IPS-18c (cell line): ENCODE data around the gene SPATA2L.

Experiments
- H3K4me3 ChIP-seq: 2 replicates; pipeline ENCODE4 v1.7.0; 2013; ENCODE audit warnings: low read depth, mild to moderate bottlenecking, low read length, moderate library complexity; ENCODE audit not compliant: insufficient read depth
- H3K9me3 ChIP-seq: one replicate; pipeline ENCODE4 v1.6.1; 2013; ENCODE audit warnings: mild to moderate bottlenecking, low read length, moderate library complexity; ENCODE audit not compliant: control insufficient read depth, insufficient read depth

The SPATA2L gene, protein sequence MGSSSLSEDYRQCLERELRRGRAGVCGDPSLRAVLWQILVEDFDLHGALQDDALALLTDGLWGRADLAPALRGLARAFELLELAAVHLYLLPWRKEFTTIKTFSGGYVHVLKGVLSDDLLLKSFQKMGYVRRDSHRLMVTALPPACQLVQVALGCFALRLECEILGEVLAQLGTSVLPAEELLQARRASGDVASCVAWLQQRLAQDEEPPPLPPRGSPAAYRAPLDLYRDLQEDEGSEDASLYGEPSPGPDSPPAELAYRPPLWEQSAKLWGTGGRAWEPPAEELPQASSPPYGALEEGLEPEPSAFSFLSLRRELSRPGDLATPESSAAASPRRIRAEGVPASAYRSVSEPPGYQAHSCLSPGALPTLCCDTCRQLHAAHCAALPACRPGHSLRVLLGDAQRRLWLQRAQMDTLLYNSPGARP

DNA sequence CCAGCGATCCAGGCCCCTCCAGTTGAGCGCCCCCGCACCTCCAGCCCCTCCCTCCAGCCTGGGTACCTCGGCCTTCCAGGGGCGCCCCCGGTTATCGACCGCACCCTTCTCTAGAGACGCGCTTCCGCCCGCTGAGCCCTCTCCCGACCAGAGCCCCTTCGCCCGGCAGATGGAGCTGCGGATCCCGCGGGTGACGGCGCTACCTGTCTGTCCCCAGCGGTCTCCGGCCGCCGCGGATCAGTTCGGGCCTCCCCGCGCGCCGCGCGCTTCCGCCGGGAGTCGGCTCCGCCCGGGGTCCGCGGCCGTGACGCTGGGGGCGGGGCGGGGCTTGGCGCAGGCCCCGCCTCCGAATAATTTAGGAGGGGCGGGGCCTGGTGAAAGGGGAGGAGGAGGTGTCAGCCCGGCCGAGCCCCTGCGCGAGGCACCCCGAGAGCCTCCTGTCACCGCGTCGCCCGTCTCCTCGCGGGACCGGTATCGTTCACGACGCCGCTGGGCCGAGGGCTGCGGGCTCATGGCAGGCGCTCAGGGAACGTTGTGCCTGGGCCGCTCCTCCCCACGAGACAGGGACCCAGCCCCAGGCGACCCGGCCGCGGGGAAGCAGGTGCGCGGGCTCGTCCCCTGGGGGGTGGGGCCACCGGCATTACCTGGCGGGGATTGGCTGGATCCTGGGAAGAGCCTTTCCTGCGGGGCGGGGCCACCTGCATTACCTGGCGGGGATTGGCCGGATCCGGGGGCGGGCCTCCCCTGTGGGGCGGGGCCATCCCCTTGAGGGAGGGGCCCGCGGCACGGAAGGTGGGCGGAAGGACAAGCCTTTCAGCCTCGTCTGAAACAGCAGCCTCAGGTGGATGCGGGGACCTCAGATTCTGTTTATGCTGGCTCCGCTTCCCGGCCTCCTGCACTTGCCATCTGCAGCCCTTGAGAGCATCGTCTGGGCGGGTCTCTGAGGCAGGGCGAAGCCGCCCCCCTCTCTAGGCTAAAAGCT, at the start of gene SPATA2L:
Gene SPATA2L (minus strand): TSS at position 281 of the 982 bp plus-strand sequence. CDS start 473 bp downstream, outside the sequence.
- H3K9me3 ChIP-seq, result no peaks in the 10 kb centered on the region
- H3K4me3 ChIP-seq, result peak within 1 kb of the TSS; percentile 91

GRCh38 chr16:89749637-89750036, 48.1 kb upstream of the SPATA2L start:
- H3K4me3 ChIP-seq, result no peak overlapping the region
- H3K9me3 ChIP-seq, result no peaks in the 10 kb centered on the region

DNA sequence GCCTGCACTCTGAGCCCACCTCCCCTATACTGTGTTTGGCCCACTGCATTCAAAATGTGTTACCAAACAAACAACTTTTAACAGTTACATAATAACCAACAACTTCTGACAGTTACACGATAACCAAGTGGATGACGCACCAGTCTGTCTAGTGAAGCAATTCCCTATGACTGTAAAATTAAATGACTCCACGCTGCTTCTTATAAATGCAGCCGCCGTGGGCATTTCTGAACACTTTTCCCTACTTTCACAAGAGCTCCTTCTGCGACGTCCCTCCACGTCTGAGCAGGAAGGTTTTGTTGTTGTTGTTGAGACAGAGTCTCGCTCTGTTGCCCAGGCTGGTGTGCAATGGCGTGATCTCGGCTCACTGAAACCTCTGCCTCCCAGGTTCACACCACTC, 47.4 kb upstream of the SPATA2L start:
- no peak overlapping the region for H3K4me3 ChIP-seq

GRCh38 chr16:89748076-89748475, 46.6 kb upstream of the SPATA2L start:
- H3K4me3 ChIP-seq, result no peak overlapping the region
- H3K9me3 ChIP-seq, result no peaks in the 10 kb centered on the region

More for the DNA sequence above, 47.4 kb upstream of the SPATA2L start:
- H3K9me3 ChIP-seq, result no peaks in the 10 kb centered on the region

DNA sequence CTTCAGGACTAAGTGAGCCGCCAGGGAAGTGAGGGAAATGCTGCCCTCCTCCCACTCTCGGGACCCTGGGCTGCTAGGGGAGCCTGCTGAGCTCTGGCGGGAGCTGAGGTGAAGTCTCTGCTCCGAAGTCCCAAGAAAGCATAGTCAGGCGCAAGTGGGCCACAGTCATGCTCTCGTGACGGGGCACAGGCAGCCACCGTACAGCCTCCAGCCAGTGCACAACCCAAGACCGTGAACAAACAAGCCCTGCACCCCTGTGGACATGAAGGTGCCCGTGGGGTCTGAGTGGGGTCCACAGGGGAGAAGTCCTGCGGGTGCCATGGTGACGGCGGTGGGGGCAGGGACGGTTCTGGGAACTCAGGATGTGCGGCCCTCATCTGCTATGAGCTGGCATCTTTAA, 44.5 kb upstream of the SPATA2L start:
- Histone ChIP-seq H3K4me3 (no peak overlapping the region), H3K9me3 (no peaks in the 10 kb centered on the region)

GRCh38 chr16:89744813-89745212, 43.3 kb upstream of the SPATA2L start:
- no peaks in the 10 kb centered on the region for H3K9me3 ChIP-seq
- H3K4me3 ChIP-seq, result no peak overlapping the region

DNA sequence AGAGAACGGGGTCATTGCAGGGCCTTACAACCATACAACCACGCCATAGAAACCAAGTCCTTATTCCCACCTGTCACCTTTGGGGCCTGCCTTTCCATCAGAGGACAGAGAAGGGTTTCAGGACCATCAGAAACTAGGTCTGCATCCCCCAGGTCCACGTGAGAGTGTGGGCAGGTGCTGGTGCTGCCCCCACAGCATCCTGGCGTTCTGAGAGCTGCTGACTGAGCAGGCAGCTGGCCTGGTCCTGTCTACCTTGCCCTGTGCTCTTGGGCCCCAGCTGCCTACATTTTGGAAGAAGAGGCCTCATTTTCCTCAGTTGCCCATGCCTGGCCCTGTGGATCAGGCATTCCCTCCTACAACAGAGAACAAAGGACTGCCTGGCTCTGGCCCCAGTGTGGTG, 41.4 kb upstream of the SPATA2L start:
- H3K4me3 ChIP-seq, result no peak overlapping the region
- no peaks in the 10 kb centered on the region for H3K9me3 ChIP-seq

GRCh38 chr16:89741342-89742014, 40.0 kb upstream of the SPATA2L start:
- Histone ChIP-seq H3K4me3 (no peak overlapping the region), H3K9me3 (no peaks in the 10 kb centered on the region)

GRCh38 chr16:89739383-89739782, 37.9 kb upstream of the SPATA2L start:
- Histone ChIP-seq H3K4me3 (no peak overlapping the region), H3K9me3 (no peaks in the 10 kb centered on the region)

- Histone ChIP-seq H3K9me3 (no peaks in the 10 kb centered on the region), H3K4me3 (no peak overlapping the region)
These were observed 37.2 kb upstream of the SPATA2L start for GRCh38 chr16:89738538-89739317.

GRCh38 chr16:89738072-89738377, 36.5 kb upstream of the SPATA2L start:
- Histone ChIP-seq H3K9me3 (no peaks in the 10 kb centered on the region), H3K4me3 (no peak overlapping the region)

GRCh38 chr16:89737341-89738071, 36.0 kb upstream of the SPATA2L start:
- H3K9me3 ChIP-seq, result no peaks in the 10 kb centered on the region
- H3K4me3 ChIP-seq, result no peak overlapping the region

- Histone ChIP-seq H3K9me3 (no peaks in the 10 kb centered on the region), H3K4me3 (no peak overlapping the region)
These were observed 35.0 kb upstream of the SPATA2L start for GRCh38 chr16:89736554-89736953.

DNA sequence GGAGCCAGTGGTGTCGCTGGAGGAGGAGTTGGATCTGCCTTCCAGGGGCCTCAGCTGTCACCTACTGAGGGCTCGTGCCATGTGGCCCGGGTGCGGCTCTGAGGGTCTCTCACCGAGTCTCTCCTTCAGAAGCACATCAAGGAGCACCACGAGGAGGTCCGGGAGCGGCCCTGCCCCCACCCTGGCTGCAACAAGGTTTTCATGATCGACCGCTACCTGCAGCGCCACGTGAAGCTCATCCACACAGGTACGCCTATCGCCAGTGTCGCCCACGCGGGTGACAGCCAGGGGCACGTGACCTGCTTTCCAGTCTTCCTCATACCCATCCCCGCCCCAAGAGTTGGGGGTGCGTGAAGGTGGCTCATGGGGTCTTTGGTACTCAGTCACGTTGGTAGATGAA, 32.3 kb upstream of the SPATA2L start:
- no peak overlapping the region for H3K4me3 ChIP-seq
- no peaks in the 10 kb centered on the region for H3K9me3 ChIP-seq

GRCh38 chr16:89733322-89733721, 31.8 kb upstream of the SPATA2L start:
- no peak overlapping the region for H3K4me3 ChIP-seq
- no peaks in the 10 kb centered on the region for H3K9me3 ChIP-seq

DNA sequence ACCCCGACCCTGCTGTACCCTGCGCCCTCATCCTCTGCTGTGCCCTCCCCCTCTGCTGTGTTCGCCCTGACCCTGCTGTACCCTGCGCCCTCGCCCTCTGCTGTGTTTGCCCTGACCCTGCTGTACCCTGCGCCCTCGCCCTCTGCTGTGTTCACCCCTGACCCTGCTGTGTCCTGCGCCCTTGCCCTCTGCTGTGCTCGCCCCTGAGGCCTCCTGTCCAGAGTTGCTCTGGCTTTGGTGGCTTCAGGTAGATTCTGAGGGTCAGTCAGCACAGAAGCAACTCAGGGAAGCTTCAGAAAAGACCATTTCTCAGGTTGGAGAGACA, 31.4 kb upstream of the SPATA2L start:
- Histone ChIP-seq H3K9me3 (no peaks in the 10 kb centered on the region), H3K4me3 (no peak overlapping the region)
